IPS-15b (cell line): Measurements from ENCODE around the gene C11orf86.

Experiments used
- H3K27me3 ChIP-seq: one replicate; pipeline ENCODE4 v1.6.1; 2013; ENCODE audit warnings: low read length; ENCODE audit not compliant: control insufficient read depth, insufficient read depth
- H3K36me3 ChIP-seq: one replicate; pipeline ENCODE4 v1.6.1; 2013; ENCODE audit warnings: low read length; ENCODE audit not compliant: control insufficient read depth, insufficient read depth
- H3K4me1 ChIP-seq: one replicate; pipeline ENCODE4 v1.6.1; 2013; ENCODE audit warnings: mild to moderate bottlenecking, low read length; ENCODE audit not compliant: control insufficient read depth, insufficient read depth
- H3K4me3 ChIP-seq: one replicate; pipeline ENCODE4 v1.5.1; 2013; ENCODE audit warnings: low read depth, low read length
- H3K9ac ChIP-seq: one replicate; pipeline ENCODE4 v1.6.1; 2013; ENCODE audit warnings: low read depth, mild to moderate bottlenecking, low read length
- H3K9me3 ChIP-seq: one replicate; pipeline ENCODE4 v1.6.1; 2013; ENCODE audit warnings: mild to moderate bottlenecking, low read length; ENCODE audit not compliant: control insufficient read depth, insufficient read depth

Gene C11orf86

GRCh38 chr11:66969584-66970225 is 5.4 kb upstream of the C11orf86 start:
- H3K4me3 ChIP-seq: no peak overlapping the region
- no peaks in the 10 kb centered on the region for H3K9me3 ChIP-seq
- no peaks in the 10 kb centered on the region for H3K4me1 ChIP-seq
- no peaks in the 10 kb centered on the region for H3K27me3 ChIP-seq
- no peaks in the 10 kb centered on the region for H3K36me3 ChIP-seq
- no peak overlapping the region for H3K9ac ChIP-seq

GRCh38 chr11:66970371-66970806 is 4.7 kb upstream of the C11orf86 start:
- peaks cover 3% of the 10 kb centered on the region for H3K4me1 ChIP-seq
- H3K36me3 ChIP-seq: no peaks in the 10 kb centered on the region
- no peak overlapping the region for H3K9ac ChIP-seq
- no peaks in the 10 kb centered on the region for H3K9me3 ChIP-seq
- H3K4me3 ChIP-seq: no peak overlapping the region
- no peaks in the 10 kb centered on the region for H3K27me3 ChIP-seq

GRCh38 chr11:66970807-66971442 is 4.2 kb upstream of the C11orf86 start:
- no peak overlapping the region for H3K9ac ChIP-seq
- H3K36me3 ChIP-seq: no peaks in the 10 kb centered on the region
- peaks cover 3% of the 10 kb centered on the region for H3K4me1 ChIP-seq
- H3K4me3 ChIP-seq: no peak overlapping the region
- no peaks in the 10 kb centered on the region for H3K9me3 ChIP-seq
- no peaks in the 10 kb centered on the region for H3K27me3 ChIP-seq

GRCh38 chr11:66971488-66971887 is 3.6 kb upstream of the C11orf86 start:
- Histone ChIP-seq H3K27me3 (no peaks in the 10 kb centered on the region), H3K4me3 (no peak overlapping the region), H3K9ac (no peak overlapping the region), H3K4me1 (peaks cover 3% of the 10 kb centered on the region), H3K9me3 (no peaks in the 10 kb centered on the region), H3K36me3 (no peaks in the 10 kb centered on the region)

- H3K4me3 ChIP-seq: no peak overlapping the region
- peaks cover 3% of the 10 kb centered on the region for H3K4me1 ChIP-seq
- H3K27me3 ChIP-seq: no peaks in the 10 kb centered on the region
- no peaks in the 10 kb centered on the region for H3K36me3 ChIP-seq
- no peaks in the 10 kb centered on the region for H3K9me3 ChIP-seq
- no peak overlapping the region for H3K9ac ChIP-seq
Measured at GRCh38 chr11:66973956-66974580, 1.0 kb upstream of the C11orf86 start.

- H3K36me3 ChIP-seq: no peaks in the 10 kb centered on the region
- H3K4me3 ChIP-seq: no peak overlapping the region
- H3K27me3 ChIP-seq: no peaks in the 10 kb centered on the region
- H3K9me3 ChIP-seq: no peaks in the 10 kb centered on the region
- no peak overlapping the region for H3K9ac ChIP-seq
- H3K4me1 ChIP-seq: peaks cover 3% of the 10 kb centered on the region
Measured at GRCh38 chr11:66975405-66976027, 412 bp downstream of the C11orf86 start.

GRCh38 chr11:66976028-66976467 is 944 bp downstream of the C11orf86 start:
- Histone ChIP-seq H3K9ac (no peak overlapping the region), H3K9me3 (no peaks in the 10 kb centered on the region), H3K27me3 (no peaks in the 10 kb centered on the region), H3K4me3 (no peak overlapping the region), H3K4me1 (peaks cover 3% of the 10 kb centered on the region), H3K36me3 (no peaks in the 10 kb centered on the region)

- no peaks in the 10 kb centered on the region for H3K27me3 ChIP-seq
- H3K36me3 ChIP-seq: no peaks in the 10 kb centered on the region
- no peak overlapping the region for H3K4me3 ChIP-seq
- no peak overlapping the region for H3K9ac ChIP-seq
- H3K4me1 ChIP-seq: peaks cover 3% of the 10 kb centered on the region
- H3K9me3 ChIP-seq: no peaks in the 10 kb centered on the region
Measured at GRCh38 chr11:66976925-66977324, 1.8 kb downstream of the C11orf86 start.

GRCh38 chr11:66978229-66978628 is 3.1 kb downstream of the C11orf86 start:
- Histone ChIP-seq H3K36me3 (no peaks in the 10 kb centered on the region), H3K4me3 (no peak overlapping the region), H3K27me3 (no peaks in the 10 kb centered on the region), H3K9ac (no peak overlapping the region), H3K9me3 (no peaks in the 10 kb centered on the region), H3K4me1 (peaks cover 3% of the 10 kb centered on the region)

- Histone ChIP-seq H3K9ac (no peak overlapping the region), H3K27me3 (no peaks in the 10 kb centered on the region), H3K4me3 (no peak overlapping the region), H3K4me1 (peaks cover 3% of the 10 kb centered on the region), H3K36me3 (no peaks in the 10 kb centered on the region), H3K9me3 (no peaks in the 10 kb centered on the region)
Measured at GRCh38 chr11:66978717-66979116, 3.6 kb downstream of the C11orf86 start.

- Histone ChIP-seq H3K36me3 (no peaks in the 10 kb centered on the region), H3K9ac (no peak overlapping the region), H3K9me3 (no peaks in the 10 kb centered on the region), H3K27me3 (no peaks in the 10 kb centered on the region), H3K4me3 (no peak overlapping the region), H3K4me1 (peaks cover 3% of the 10 kb centered on the region)
Measured at GRCh38 chr11:66979336-66979980, 4.4 kb downstream of the C11orf86 start.
